Measurements from ENCODE around the gene SOX2. TPM values are rescaled to one million over a fixed set of nuclear protein-coding genes. Genes with fewer than 3 reads are reported as not detected.

SOX2 gene
- total RNA-seq, 4 donors from 2014 or later: 21.3 to 54.8 (median 43.5) TPM

DNA sequence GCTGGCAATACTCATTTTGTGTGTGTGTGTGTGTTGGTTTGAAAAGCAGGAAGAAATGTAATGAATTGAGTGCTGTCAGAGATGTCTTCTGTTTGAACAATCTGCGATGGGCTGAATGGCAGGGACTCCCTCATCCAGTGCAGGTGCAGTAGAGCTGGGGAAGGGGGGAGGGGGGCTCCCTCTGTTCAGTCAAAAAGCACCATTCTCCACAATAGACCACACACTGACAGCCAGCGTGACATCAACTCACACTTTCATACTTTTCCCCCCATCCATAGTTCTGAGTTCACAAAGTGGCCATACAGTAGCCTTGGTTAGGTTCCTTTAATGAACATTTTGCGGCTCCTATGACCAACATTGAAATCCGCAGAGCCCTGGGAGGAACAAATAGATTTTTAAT lies 10.4 kb downstream of the SOX2 start:
- Histone ChIP-seq H3K9me3 (no peaks in the 10 kb centered on the region), H3K36me3 (no peaks in the 10 kb centered on the region), H3K4me1 (peaks cover 14 to 93% (median 28%) of the 10 kb centered on the region in 3 donors), H3K4me3 (no peak overlapping the region), H3K27ac (peak overlapping the region in 3 of 4 donors; percentile 20 to 93 (median 90)), H3K27me3 (peaks cover 0 to 100% (median 31%) of the 10 kb centered on the region in 4 donors)
- intact Hi-C loops (cut with DNase I): no loop called here
- no peak for DNase-seq
- WGBS, 2 donors: 7 to 26% methylated on average over 4 of the region's 4 CpGs
- TF ChIP-seq POLR2A (IDR thresholded peaks at IDR 0.05): no peak
- TF ChIP-seq, protein P1, sequence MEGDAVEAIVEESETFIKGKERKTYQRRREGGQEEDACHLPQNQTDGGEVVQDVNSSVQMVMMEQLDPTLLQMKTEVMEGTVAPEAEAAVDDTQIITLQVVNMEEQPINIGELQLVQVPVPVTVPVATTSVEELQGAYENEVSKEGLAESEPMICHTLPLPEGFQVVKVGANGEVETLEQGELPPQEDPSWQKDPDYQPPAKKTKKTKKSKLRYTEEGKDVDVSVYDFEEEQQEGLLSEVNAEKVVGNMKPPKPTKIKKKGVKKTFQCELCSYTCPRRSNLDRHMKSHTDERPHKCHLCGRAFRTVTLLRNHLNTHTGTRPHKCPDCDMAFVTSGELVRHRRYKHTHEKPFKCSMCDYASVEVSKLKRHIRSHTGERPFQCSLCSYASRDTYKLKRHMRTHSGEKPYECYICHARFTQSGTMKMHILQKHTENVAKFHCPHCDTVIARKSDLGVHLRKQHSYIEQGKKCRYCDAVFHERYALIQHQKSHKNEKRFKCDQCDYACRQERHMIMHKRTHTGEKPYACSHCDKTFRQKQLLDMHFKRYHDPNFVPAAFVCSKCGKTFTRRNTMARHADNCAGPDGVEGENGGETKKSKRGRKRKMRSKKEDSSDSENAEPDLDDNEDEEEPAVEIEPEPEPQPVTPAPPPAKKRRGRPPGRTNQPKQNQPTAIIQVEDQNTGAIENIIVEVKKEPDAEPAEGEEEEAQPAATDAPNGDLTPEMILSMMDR (IDR thresholded peaks at IDR 0.05): no peak

DNA sequence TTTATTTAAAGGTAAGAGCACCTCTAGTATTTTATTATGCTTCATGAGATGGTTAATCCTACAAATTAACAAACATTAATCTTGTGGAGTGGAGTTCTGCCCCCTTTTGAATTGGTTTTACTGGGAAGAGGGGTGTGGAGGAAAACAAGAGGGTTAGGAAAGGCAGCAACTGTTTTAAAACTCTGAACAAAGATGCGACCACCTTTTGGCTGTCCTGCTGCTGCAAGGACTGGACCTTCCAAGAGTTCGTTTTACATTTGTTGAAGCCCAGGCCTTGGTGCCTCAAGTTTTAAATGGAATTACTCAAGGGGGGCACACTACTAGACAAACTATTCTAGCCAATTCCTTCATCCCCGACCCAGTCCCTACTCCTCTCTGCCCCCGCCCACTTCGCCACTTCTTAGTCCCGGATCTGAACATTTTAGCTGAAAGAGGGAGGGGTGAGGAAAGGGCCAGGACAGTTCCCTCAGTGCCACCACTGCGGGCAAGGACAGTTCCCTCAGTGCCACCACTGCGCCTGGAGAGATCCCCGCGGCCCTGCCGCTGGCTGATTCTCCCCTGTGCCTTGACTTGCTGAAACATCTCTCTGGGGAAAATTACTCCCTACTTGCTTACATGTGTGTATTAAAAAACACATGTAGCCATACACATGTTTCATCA lies 11.2 kb downstream of the SOX2 start:
- no peak for DNase-seq
- H3K27me3 ChIP-seq: peaks cover 0 to 100% (median 33%) of the 10 kb centered on the region in 4 donors
- no peaks in the 10 kb centered on the region for H3K9me3 ChIP-seq
- no peaks in the 10 kb centered on the region for H3K36me3 ChIP-seq
- peaks cover 14 to 94% (median 28%) of the 10 kb centered on the region in 3 donors for H3K4me1 ChIP-seq
- intact Hi-C loops (cut with DNase I): no loop called here
- peak overlapping the region; percentile 57 to 93 (median 78) for H3K27ac ChIP-seq
- WGBS, 2 donors: 22 to 34% methylated on average over 7 to 11 of the region's 11 CpGs
- TF ChIP-seq, protein P1 (IDR thresholded peaks at IDR 0.05): no peak
- no peak for TF ChIP-seq POLR2A (IDR thresholded peaks at IDR 0.05)
- H3K4me3 ChIP-seq: peak overlapping the region in 3 of 4 donors; percentile 42 to 69 (median 65)

DNA sequence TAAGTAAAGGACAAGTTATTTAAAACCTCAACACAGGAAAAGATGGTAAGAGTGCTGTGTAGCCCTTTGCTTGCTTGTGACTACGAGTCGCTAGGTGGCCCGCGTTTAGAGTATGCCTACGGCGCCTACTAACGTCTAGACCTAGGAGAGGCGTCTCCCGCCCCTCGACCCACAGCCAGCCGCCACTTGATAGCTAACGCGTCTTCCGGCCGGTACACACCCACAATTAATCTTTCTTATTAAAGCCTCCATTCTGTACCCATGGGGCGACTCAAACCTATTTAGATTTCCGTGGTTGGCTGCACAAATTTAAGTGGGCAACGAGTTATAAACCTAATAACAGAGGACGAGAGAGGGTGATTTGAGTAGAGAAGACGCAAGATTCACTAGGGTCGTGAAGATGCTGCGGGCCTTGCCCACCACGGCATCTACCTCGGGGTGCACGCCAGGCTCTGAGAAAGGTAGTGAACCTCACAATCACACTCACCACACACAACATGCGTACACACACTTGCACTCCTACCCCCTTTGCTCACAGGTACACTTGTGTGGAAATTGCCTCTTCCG lies 12.0 kb downstream of the SOX2 start:
- Histone ChIP-seq H3K4me3 (peak overlapping the region; percentile 16 to 69 (median 54)), H3K36me3 (no peaks in the 10 kb centered on the region), H3K9me3 (no peaks in the 10 kb centered on the region), H3K27me3 (peaks cover 0 to 100% (median 33%) of the 10 kb centered on the region in 4 donors), H3K4me1 (peaks cover 14 to 96% (median 28%) of the 10 kb centered on the region in 3 donors), H3K27ac (peak overlapping the region; percentile 57 to 93 (median 78))
- intact Hi-C loops (cut with DNase I): no loop called here
- DNase-seq: no peak
- TF ChIP-seq, protein P1 (IDR thresholded peaks at IDR 0.05): no peak
- TF ChIP-seq POLR2A (IDR thresholded peaks at IDR 0.05): peak in 1 of 4 donors; percentile 19
- 5 to 8% methylated on average over 19 to 21 of the region's 27 CpGs for WGBS, 2 donors

DNA sequence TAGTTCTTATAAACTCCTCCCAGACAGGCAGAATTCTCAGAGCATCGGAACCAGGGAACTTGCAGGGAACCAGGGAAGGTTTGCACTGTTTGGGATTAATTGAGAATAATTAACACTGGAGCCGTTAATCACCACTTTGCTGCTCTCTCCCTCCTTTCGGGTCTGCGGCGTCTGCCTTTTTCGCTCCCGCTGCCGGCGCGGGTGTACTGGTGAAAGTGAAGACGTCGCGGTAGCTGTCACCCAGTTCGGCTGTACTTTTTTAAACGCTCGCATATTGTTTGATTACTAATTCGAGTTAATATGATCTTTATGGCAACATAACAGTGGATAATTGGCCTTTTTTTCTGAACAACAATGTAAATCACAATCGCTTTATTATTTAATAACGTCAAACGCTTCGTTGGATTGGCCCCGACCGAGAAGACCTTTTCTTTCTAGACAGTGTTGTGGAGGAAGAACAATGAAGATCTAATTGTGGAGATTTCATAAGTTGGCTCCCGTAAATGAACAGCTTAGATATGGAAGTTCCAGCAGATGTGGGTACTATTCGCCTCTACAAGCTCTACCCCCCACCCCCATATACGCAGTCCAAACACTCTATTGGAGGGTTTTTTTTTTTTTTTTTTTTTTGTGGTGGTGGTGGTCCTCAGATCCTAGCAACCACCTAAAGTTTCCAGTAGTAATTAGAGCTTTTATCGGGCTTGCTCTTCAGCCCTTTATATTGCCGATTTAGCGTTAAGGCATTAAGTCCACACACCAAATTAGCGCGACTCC lies 12.7 kb downstream of the SOX2 start:
- Histone ChIP-seq H3K36me3 (no peaks in the 10 kb centered on the region), H3K27ac (peak overlapping the region; percentile 57 to 93 (median 78)), H3K27me3 (peaks cover 0 to 100% (median 33%) of the 10 kb centered on the region in 4 donors), H3K4me3 (peak overlapping the region; percentile 16 to 69 (median 54)), H3K4me1 (peaks cover 14 to 90% (median 28%) of the 10 kb centered on the region in 3 donors), H3K9me3 (no peaks in the 10 kb centered on the region)
- TF ChIP-seq, protein P1 (IDR thresholded peaks at IDR 0.05): no peak
- TF ChIP-seq POLR2A (IDR thresholded peaks at IDR 0.05): no peak
- intact Hi-C loops (cut with DNase I): no loop called here
- WGBS, 2 donors: 5 to 12% methylated on average over 31 of the region's 31 CpGs
- DNase-seq: no peak

Data from esophagus squamous epithelium (tissue), 5 donors.